Esophagus squamous epithelium (tissue), 5 donors: ENCODE results near the gene PRKAA1. TPM values are rescaled to one million over a fixed set of nuclear protein-coding genes. Genes with fewer than 3 reads are reported as not detected.

Source experiments
- DNase-seq: peaks from one replicate; lab custom pipeline; 2025; lab: John Stamatoyannopoulos, UW
- H3K27ac ChIP-seq, 4 donors: fragments of 200-600 bp; sonication (generic); one replicate each; pipeline ENCODE4 v1.5.1; 2016 to 2019; ENCODE audit warnings: mild to moderate bottlenecking in 1 of 4
- H3K27me3 ChIP-seq, 4 donors: fragments of 200-600 bp; sonication (generic); 1 replicate in 3 of 4; 2 replicates in 1 of 4; pipeline versions ENCODE4 v1.5.1 to v1.6.0; 2017 to 2021; ENCODE audit warnings: antibody characterized with exemption in 1 of 4
- H3K36me3 ChIP-seq, 3 donors: fragments of 200-600 bp; sonication (generic); one replicate each; pipeline ENCODE4 v1.5.1; 2016 to 2019
- H3K4me1 ChIP-seq, 3 donors: fragments of 200-600 bp; sonication (generic); one replicate each; pipeline ENCODE4 v1.5.1; 2017 to 2019
- H3K4me3 ChIP-seq, 4 donors: fragments of 200-600 bp; sonication (generic); 1 replicate in 3 of 4; 2 replicates in 1 of 4; pipeline ENCODE4 v1.5.1; 2016 to 2019; ENCODE audit warnings: mild to moderate bottlenecking in 2 of 4, moderate library complexity in 1 of 4
- H3K9me3 ChIP-seq, 3 donors: fragments of 200-600 bp; sonication (generic); one replicate each; pipeline ENCODE4 v1.5.1; 2016 to 2019
- CTCF ChIP-seq, 6 experiments: fragments of 450-650 bp in 4 of 6; fragments of 200-600 bp in 2 of 6; sonication (generic) in 2 of 6; IDR thresholded peaks; one replicate each; pipeline ENCODE4 v1.5.1; 2016 to 2019; ENCODE audit warnings: antibody characterized with exemption in 6 of 6, mild to moderate bottlenecking in 4 of 6, moderate library complexity in 4 of 6
- POLR2A ChIP-seq, 4 donors: fragments of 450-650 bp; IDR thresholded peaks; one replicate each; pipeline ENCODE4 v1.6.1; 2017; ENCODE audit warnings: antibody characterized with exemption in 4 of 4, mild to moderate bottlenecking in 4 of 4, moderate library complexity in 3 of 4
- WGBS, 2 donors: methylation state at CpG; one replicate each; pipeline ENCODE4 v1.1.5; 2018; 5-methylcytosine and 5-hydroxymethylcytosine counted together
- intact Hi-C: fragments of 100-400 bp; cut with DNase I; formaldehyde crosslinking; loops from one replicate; pipeline ENCODE4 v1.15.0; 2022
- total RNA-seq, 4 donors: library from RNA; depleted of rRNA; stranded (reverse); fragments of >200 nt; gene quantifications; one replicate each; pipeline ENCODE4 v1.1.0, GENCODE V29; 2016
- donor health status: DM: yes; HTN: yes; CAD: no.

PRKAA1 gene
- total RNA-seq, 4 donors from 2014 or later: 32.0 to 61.9 (median 51.9) TPM

GRCh38 chr5:40841068-40841805 lies 43.1 kb upstream of the PRKAA1 start, which contains the start of gene CARD6:
CARD6 (plus strand) TSS chr5:40841367; CDS start chr5:40841383, 16 bp downstream.
- DNase-seq: no peak
- intact Hi-C loops: no loop called here
- TF ChIP-seq CTCF (IDR thresholded peaks at IDR 0.05) (no peak), POLR2A (IDR thresholded peaks at IDR 0.05) (no peak)

GRCh38 chr5:40838086-40838485 lies 39.9 kb upstream of the PRKAA1 start:
- 76 to 85% methylated on average over 6 of the region's 6 CpGs for WGBS, 2 donors
- no peak for DNase-seq
- H3K4me3 ChIP-seq: no peak overlapping the region
- no peaks in the 10 kb centered on the region for H3K27me3 ChIP-seq
- no peak overlapping the region for H3K27ac ChIP-seq
- peaks cover 0 to 11% (median 1%) of the 10 kb centered on the region in 3 donors for H3K36me3 ChIP-seq
- H3K4me1 ChIP-seq: peaks cover 10 to 45% (median 18%) of the 10 kb centered on the region in 3 donors
- intact Hi-C loops: no loop called here
- TF ChIP-seq POLR2A (IDR thresholded peaks at IDR 0.05): no peak
- TF ChIP-seq CTCF (IDR thresholded peaks at IDR 0.05): no peak
- no peaks in the 10 kb centered on the region for H3K9me3 ChIP-seq

More at GRCh38 chr5:40841068-40841805, 43.1 kb upstream of the PRKAA1 start, which contains the start of gene CARD6:
- no peaks in the 10 kb centered on the region for H3K9me3 ChIP-seq
- peak within 1 kb of the TSS; percentile 21 to 71 (median 48) for H3K4me3 ChIP-seq
- peaks cover 5 to 31% (median 10%) of the 10 kb centered on the region in 3 donors for H3K4me1 ChIP-seq
- 8 to 10% methylated on average over 9 of the region's 9 CpGs for WGBS, 2 donors
- peak within 1 kb of the TSS; percentile 80 to 90 (median 86) for H3K27ac ChIP-seq
- H3K36me3 ChIP-seq: peaks cover 0 to 22% (median 0%) of the 10 kb centered on the region in 3 donors
- no peaks in the 10 kb centered on the region for H3K27me3 ChIP-seq

- H3K27ac ChIP-seq: peak within 1 kb of the TSS; percentile 94 to 98 (median 96)
- TF ChIP-seq CTCF (IDR thresholded peaks at IDR 0.05) (peak in 3 of 6 experiments; percentile 3 to 27 (median 17)), POLR2A (IDR thresholded peaks at IDR 0.05) (peak in 3 of 4 donors; percentile 58 to 86 (median 79))
- peaks cover 19 to 40% (median 25%) of the 10 kb centered on the region in 3 donors for H3K36me3 ChIP-seq
- H3K4me1 ChIP-seq: peaks cover 7 to 53% (median 17%) of the 10 kb centered on the region in 3 donors
- DNase-seq: peak; percentile 87
- 6 to 18% methylated on average over 17 to 37 of the region's 61 CpGs for WGBS, 2 donors
- no peaks in the 10 kb centered on the region for H3K9me3 ChIP-seq
- peak within 1 kb of the TSS; percentile 51 to 78 (median 62) for H3K4me3 ChIP-seq
- intact Hi-C loops: no loop called here
- no peaks in the 10 kb centered on the region for H3K27me3 ChIP-seq
These were observed 36.9 kb upstream of the PRKAA1 start, which contains the start of gene RPL37 for GRCh38 chr5:40834849-40835787. RPL37 (minus strand) TSS chr5:40835222; CDS start chr5:40835185, 37 bp downstream.

GRCh38 chr5:40834391-40834848 lies 36.2 kb upstream of the PRKAA1 start:
- Histone ChIP-seq H3K4me3 (peak overlapping the region; percentile 51 to 78 (median 62)), H3K4me1 (peaks cover 7 to 55% (median 17%) of the 10 kb centered on the region in 3 donors), H3K9me3 (no peaks in the 10 kb centered on the region), H3K27me3 (no peaks in the 10 kb centered on the region), H3K27ac (peak overlapping the region; percentile 94 to 98 (median 96)), H3K36me3 (peaks cover 23 to 47% (median 25%) of the 10 kb centered on the region in 3 donors)
- no peak for DNase-seq
- intact Hi-C loops: no loop called here
- TF ChIP-seq POLR2A (IDR thresholded peaks at IDR 0.05) (no peak), CTCF (IDR thresholded peaks at IDR 0.05) (no peak)
- WGBS, 2 donors: 0 to 1% methylated on average over 20 to 21 of the region's 21 CpGs
